Measurements from ENCODE around the gene DSCAML1.

DSCAML1 gene

GRCh38 chr11:117632306-117632705 lies 164.7 kb downstream of the DSCAML1 start:
- no peak for DNase-seq (ENCODE audit: low read depth)

- peak; percentile 3 for DNase-seq (ENCODE audit: low read depth)
These were observed 165.5 kb downstream of the DSCAML1 start for GRCh38 chr11:117631336-117632140.

GRCh38 chr11:117629891-117630538 lies 167.0 kb downstream of the DSCAML1 start:
- DNase-seq (ENCODE audit: low read depth) = no peak

- DNase-seq (ENCODE audit: low read depth) = no peak
These were observed 167.9 kb downstream of the DSCAML1 start for GRCh38 chr11:117629146-117629545.

- DNase-seq (ENCODE audit: low read depth) = no peak
These were observed 169.8 kb downstream of the DSCAML1 start for GRCh38 chr11:117627259-117627658.

- DNase-seq (ENCODE audit: low read depth) = no peak
These were observed 170.4 kb downstream of the DSCAML1 start for GRCh38 chr11:117626576-117626975.

GRCh38 chr11:117625237-117625636 lies 171.8 kb downstream of the DSCAML1 start:
- no peak for DNase-seq (ENCODE audit: low read depth)

GRCh38 chr11:117623831-117624271 lies 173.2 kb downstream of the DSCAML1 start:
- DNase-seq (ENCODE audit: low read depth) = no peak

- DNase-seq (ENCODE audit: low read depth) = peak; percentile 24
These were observed 175.8 kb downstream of the DSCAML1 start for GRCh38 chr11:117621226-117621625.

GRCh38 chr11:117620659-117621058 lies 176.4 kb downstream of the DSCAML1 start:
- no peak for DNase-seq (ENCODE audit: low read depth)

- DNase-seq (ENCODE audit: low read depth) = no peak
These were observed 176.9 kb downstream of the DSCAML1 start for GRCh38 chr11:117620086-117620485.

GRCh38 chr11:117619661-117620060 lies 177.4 kb downstream of the DSCAML1 start:
- DNase-seq (ENCODE audit: low read depth) = no peak

GRCh38 chr11:117618982-117619355 lies 178.0 kb downstream of the DSCAML1 start:
- DNase-seq (ENCODE audit: low read depth) = no peak

GRCh38 chr11:117618302-117618981 lies 178.6 kb downstream of the DSCAML1 start:
- DNase-seq (ENCODE audit: low read depth) = no peak

- no peak for DNase-seq (ENCODE audit: low read depth)
These were observed 180.0 kb downstream of the DSCAML1 start for GRCh38 chr11:117616979-117617378.

GRCh38 chr11:117614728-117615127 lies 182.3 kb downstream of the DSCAML1 start:
- DNase-seq (ENCODE audit: low read depth) = peak; percentile 3

- no peak for DNase-seq (ENCODE audit: low read depth)
These were observed 183.5 kb downstream of the DSCAML1 start for GRCh38 chr11:117613521-117613920.

- no peak for DNase-seq (ENCODE audit: low read depth)
These were observed 184.8 kb downstream of the DSCAML1 start for GRCh38 chr11:117612177-117612576.

GRCh38 chr11:117610901-117611300 lies 186.1 kb downstream of the DSCAML1 start:
- peak; percentile 26 for DNase-seq (ENCODE audit: low read depth)

- DNase-seq (ENCODE audit: low read depth) = peak; percentile 67
These were observed 187.0 kb downstream of the DSCAML1 start for GRCh38 chr11:117610045-117610444.

- DNase-seq (ENCODE audit: low read depth) = no peak
These were observed 189.6 kb downstream of the DSCAML1 start for GRCh38 chr11:117607449-117607848.

GRCh38 chr11:117606790-117607189 lies 190.2 kb downstream of the DSCAML1 start:
- DNase-seq (ENCODE audit: low read depth) = no peak

GRCh38 chr11:117606211-117606610 lies 190.8 kb downstream of the DSCAML1 start:
- DNase-seq (ENCODE audit: low read depth) = no peak
